NOMO-1 treated with DMSO at 0.1 percent for 48 hours (cell line): ENCODE measurements around the gene ADARB2.
"Not testable (repeated sequence)": the region's sequence is repeated elsewhere in the genome, so short reads cannot be mapped to it uniquely, and the experiment has no call there.

Experiments
- DNase-seq: peaks from one replicate; lab custom pipeline; 2025; ENCODE audit not compliant: unreplicated experiment; lab: John Stamatoyannopoulos, UW

Gene ADARB2

DNA sequence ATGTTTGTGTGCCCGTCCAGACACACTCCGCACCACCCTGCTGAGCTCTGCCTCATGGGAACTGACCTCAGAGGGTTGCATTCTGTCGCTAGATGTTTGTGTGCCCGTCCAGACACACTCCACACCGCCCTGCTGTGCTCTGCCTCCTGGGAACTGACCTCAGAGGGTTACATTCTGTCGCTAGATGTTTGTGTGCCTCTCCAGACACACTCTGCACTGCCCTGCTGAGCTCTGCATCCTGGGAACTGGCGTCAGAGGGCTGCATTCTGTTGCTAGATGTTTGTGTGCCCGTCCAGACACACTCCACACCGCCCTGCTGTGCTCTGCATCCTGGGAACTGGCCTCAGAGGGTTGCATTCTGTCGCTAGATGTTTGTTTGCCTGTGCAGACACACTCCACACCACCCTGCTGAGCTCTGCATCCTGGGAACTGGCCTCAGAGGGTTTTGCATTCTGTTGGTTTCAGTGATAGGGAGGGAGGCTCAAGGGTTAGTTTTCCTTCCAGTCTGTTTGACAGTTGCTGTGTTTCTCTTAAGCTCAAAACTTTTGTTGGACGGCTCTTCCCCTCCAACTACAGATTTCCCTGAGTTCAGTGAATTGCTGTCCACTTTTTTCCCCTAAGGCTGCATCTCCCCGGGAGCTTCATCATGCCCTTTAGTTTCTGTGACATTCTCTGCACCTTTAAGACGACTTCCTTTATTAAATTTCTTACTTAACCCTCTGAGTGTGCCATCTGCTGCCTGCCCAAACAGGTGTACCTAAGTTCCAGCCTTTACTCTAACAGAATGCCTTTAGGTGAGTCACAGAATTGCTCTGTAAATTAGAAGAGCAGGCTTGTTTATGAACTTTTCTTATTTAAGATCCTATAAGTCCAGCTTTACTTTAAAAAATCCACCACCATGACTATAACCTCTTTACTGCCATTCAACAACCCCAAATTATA lies 119.7 kb downstream of the ADARB2 start:
- DNase-seq, result not testable (repeated sequence)

DNA sequence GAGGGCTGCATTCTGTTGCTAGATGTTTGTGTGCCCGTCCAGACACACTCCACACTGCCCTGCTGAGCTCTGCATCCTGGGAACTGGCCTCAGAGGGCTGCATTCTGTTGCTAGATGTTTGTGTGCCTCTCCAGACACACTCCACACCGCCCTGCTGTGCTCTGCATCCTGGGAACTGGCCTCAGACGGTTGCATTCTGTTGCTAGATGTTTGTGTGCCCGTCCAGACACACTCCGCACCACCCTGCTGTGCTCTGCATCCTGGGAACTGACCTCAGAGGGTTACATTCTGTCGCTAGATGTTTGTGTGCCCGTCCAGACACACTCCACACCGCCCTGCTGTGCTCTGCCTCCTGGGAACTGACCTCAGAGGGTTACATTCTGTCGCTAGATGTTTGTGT lies 120.6 kb downstream of the ADARB2 start:
- DNase-seq, result not testable (repeated sequence)

DNA sequence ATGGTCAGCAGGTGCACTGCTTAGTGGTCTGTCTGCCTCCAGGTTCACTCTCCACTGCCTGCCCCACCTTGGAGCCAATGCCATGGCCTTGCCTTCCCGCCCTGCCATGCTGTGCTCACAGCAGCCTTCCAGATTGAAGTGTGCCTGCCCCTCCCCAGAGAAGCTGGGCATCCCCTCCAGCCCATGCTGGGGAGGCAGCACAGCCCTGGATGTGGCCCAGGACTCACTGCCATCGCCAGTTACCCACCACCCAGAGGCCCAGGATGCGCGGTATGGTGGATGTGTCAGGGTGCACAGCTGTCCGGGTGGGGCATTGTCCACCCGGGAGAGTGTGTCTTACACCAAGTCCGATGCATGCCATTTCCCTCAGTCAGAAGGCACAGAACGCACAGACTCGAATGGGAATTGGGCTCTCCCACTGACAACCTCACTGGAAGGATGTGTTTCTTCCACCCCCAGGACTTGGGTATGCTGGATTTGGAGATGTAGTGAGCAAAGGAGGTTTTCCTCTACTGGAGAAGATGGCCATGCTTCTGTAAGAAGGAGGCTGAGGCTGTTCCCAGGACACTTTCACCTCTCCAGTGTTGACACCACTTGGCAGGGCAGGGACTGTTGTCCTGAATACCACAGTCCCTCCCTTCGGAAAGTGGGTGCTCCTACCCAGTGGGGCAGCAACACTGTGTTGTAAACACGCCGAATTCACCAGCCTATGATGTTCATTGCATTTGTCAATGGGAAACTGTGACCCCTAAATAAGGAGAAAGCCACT lies 122.0 kb downstream of the ADARB2 start:
- no peak for DNase-seq

DNA sequence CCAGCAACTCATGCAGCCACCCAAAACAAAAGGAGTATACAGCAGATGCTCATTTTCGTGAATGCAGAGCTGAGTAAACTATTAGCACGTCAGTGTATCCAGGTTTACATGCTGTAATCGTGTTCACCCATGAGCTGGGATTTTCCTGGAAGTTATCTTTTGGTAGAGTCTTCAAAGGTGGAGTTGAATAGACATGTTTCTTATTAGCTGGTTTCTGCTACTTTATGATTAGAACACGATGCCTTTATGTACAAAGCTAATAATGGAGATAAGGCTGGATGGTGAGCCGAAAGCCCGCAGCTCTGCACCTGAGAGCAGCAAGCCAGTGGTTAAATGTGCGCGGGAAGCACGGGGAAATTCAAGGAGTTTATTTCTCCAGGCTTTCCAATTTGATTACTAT lies 123.8 kb downstream of the ADARB2 start:
- no peak for DNase-seq

DNA sequence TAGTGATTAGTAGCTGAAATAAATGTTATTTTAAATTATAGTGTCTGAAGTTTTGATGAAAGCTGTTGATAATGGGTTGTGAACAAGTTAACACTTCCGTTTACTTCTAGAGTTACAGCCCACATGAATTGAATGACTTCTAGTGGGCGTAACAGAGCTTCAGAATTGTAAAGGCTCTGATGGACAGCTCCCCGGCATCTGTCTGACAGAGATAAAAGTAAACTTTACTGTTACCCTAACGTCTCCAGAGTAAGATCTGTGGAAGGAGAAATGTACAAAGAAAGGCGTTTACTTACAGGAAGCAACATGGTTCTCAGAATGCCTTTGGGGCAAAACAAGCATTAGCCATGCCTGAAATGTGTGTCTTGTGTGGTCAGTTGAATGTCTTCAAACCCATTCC lies 124.4 kb downstream of the ADARB2 start:
- DNase-seq, result no peak

DNA sequence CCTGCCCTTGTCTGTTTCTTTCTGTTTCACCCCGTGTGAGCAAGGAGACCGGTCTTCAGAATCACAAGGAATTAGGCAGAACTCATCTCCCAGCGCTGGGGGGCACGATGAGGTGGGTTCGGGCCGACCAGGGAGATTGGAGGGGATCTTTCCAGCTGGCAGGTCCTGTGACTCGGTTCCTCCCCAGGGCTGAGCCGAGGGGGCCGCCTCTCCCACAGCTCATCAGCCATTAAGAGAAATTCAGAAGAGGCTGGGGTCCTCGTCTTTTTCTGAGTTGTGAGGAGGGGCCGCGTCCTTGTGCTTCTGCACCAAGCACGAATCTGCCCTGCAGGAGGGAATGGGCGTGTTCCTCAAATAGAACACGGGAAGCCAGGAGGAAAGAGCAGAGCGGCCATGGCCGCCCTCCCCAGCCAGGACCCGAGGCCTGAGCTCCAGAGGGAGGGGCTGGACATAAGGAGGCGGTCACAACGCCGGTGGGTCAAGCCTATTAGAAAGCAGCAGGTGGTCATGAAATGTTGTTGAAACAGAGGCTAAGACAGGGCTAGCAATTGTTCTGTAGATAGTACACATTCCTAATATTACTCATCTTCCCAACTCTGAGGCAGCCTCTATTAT lies 125.3 kb downstream of the ADARB2 start:
- no peak for DNase-seq

DNA sequence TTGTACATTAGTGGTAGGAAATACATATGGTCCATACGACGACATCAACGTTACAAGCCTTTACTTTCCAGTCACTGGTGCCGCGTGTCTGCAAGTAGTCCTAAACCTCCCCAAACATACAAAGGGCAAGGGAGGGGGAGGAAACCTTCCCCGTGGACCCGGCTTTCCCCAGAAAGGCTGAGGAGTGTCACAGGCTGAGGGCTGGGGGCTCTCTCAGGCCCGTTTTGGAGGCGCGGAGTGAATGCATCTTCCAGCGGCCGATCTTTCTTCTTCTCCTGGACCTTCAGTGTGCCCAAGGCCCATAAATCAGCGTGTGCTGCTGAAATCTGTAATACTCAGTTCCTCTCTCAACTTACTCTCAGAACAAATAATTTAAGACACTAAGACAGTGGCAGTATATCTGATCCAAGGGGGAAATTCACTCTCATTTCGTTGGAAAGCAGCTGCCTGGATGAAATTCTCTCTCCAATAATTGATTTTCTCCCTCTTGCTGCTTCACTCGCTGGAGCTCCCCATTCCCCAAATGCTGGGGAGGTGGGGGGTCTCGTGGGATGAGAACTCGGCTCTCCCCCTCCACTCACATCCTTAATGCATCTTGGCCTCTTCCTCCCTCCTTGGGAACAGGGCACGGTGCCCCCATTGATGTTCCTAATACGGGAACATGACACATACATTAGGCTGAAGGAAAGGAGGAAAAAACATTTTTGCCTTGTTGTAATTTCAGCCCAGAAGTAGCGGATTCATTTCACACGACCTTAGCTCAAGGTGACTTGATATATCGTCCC lies 126.1 kb downstream of the ADARB2 start:
- no peak for DNase-seq

DNA sequence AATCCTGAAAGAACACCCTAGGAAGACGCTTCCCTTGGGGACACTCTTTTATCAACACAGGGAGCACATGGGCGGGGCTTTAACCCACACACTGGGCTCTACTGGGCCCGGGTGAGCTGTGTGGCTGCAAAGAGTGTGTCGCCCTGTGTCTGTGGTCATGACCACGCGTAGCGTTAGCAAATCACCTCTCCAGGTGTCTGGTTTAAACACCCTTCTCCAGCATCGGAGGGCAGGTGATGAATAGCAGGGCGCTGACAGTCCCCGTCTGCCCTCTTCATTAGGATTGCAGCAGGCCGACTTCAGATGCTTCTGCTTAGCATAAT lies 127.7 kb downstream of the ADARB2 start:
- no peak for DNase-seq

DNA sequence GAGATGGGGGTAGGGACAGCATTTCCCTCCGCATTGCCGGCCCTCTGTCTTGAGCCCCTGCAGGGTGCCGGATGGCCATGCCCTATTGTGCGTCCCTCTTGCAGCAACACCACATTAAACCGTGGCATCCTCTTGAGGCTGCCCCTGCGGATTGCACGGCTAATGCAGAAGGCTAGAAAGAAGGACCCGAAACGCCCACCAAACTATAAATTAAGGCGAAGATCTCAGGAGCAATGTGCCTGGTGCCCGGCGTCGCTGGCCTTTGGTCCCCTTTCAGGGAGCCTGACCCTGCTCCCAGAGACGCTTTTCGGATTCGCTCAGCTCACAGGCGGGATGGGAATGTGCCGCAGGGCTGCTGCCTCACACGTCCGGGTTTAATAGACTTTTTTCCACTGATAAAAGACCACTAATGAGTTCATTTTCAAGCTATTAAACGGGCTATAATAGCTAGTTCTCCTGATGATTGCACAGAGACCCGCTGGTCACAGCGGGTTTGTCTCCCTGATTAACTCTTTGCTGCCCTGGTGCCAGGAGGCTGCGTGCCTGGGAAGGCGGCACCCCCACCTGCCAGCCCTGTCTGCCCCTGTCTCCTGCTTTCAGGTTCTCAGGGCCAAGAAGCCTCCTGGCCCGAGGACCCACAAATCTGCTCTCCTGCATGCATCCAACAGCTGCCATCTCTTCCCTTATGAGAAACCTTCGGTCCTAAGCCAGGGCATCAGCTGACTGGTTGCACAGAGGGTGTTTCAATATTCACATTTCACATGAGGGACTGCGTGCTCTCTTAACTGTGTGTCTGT lies 128.3 kb downstream of the ADARB2 start:
- DNase-seq, result no peak

DNA sequence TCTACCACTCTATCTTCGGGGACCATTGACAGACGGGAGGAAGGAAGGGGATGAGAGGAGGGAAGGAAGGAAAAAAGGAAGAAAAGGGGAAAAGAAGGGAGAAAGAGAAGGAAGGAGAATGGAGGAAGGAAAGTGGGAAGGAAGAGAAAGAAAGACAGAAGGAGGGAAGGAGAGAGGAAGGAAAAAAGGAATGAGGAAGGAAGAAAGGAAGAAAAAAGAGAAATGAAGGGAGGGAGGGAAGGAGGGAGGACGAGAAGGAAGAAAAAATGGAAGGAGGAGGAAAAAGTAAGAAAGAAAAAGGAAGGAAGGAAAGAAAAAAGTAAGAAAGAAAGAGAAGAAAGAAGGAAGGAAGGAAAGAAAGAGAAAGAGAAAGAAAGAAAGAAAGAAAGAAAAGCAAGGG lies 128.9 kb downstream of the ADARB2 start:
- DNase-seq, result no peak

DNA sequence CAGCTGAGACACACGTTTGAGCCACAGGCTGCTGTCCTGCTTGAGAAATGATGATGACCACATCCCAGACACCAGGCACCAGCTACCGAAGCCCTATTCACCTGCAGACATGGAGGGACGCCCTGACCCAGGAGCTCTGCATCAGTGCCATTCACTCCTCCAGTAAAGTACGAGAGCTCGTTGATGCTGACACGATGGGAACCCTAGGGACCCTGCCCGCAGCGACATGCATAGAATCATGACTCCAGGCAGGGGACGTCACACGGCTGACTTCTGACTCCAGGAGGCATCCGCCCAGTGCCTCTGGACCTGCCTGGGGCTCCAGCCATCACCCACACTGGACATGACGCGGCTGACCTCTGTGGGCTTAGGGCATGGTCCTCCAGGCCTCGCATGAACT lies 129.9 kb downstream of the ADARB2 start:
- no peak for DNase-seq

DNA sequence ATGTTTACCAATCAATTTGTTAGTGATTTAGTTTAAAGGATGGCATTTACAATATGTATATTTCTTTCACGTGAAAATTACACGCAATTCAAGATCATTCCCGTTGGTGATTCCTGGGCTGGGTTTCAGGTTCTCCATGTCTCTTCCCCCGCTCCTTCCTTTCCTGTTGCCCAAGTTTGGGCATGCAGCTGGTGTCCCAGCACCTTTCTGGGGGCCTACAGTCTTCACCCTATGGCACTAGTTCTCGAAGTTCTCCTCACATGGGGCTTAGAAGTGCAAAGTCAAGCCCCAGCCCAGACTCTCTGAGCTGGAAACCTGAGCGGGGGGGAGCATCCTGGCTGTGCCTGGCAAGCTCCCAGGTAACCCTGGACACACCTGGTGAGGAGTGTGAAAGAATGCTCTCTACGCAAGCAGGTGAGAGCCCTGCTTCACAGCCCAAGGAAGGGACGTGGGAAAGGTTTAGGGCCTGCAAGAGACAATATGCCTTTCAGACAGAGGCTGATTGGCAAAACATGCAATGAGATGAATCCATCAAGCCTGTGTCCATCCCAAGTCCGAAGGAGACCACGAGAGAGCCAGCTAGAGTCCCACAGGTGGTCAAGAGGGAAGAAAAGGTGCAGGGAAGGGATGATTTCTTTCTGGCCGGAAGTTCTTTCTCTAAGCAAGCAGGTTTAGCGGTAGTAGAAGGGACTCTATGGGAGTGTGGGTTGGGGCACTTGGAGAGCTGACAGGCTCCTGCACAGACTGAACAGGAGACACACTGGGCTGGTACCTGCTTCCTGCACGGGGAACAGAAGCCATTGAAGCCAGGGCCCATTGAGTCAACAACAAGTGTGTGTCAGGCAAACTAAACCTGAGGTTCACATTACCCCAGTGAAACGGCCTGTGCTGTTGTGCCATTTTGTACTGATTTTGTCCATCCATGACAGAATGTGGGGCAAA lies 131.1 kb downstream of the ADARB2 start:
- no peak for DNase-seq

DNA sequence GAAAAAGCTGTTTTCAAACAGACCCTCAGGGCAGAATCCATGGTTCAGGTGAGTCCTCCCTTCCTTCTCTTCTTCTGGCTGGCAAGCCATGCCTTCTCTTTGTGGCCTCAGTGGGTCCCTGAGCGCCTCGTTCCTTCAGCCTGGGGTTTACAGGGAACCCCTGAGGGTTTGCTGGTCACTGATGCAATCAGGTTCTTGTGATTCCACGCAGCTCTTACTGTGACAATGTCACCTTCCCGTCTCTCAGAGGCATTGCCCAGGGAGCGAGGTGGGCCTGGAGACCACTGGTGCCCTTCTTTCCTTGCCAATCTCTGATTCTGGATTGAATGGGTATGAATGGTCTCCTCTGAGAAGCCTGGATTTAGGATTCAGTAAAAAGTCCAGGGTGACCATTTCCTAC lies 132.2 kb downstream of the ADARB2 start:
- no peak for DNase-seq

DNA sequence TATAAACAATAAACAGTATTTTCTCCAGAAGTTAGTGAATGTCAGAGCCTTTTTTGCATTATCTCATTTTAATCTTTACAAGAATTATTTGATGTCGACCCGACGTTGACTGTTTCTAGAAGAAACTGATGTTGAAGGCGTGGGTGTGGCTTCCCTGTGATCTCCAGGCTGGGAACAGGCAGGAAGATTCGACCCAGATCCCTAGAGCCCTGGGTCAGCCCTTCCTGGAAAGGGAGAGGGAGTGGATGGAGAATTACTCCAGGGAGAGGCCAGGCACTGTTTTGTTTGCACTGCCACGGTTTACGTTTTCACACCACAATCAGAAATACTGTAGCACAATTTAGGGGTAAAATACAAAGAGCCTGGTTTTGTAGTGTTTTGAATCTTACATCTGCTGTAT lies 133.1 kb downstream of the ADARB2 start:
- no peak for DNase-seq

DNA sequence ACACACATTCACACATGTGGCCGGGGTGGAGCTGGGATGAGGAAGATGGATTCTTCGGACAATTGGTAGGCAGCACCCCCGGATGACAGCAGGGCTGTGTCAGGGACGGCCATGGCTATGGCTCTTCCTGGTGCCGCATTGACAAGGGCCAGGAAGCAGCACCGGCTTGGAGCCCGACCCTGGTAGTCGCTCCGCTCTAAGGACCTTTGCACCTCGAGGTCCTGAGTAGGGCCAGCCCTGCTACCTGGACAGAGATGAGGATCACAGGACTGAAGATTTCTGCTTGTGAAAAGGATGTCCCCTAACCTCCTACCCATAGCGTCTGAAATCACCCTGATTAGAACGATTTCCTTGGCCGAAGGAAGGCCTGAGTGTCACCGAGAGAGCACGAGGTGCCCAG lies 134.1 kb downstream of the ADARB2 start:
- DNase-seq, result no peak

DNA sequence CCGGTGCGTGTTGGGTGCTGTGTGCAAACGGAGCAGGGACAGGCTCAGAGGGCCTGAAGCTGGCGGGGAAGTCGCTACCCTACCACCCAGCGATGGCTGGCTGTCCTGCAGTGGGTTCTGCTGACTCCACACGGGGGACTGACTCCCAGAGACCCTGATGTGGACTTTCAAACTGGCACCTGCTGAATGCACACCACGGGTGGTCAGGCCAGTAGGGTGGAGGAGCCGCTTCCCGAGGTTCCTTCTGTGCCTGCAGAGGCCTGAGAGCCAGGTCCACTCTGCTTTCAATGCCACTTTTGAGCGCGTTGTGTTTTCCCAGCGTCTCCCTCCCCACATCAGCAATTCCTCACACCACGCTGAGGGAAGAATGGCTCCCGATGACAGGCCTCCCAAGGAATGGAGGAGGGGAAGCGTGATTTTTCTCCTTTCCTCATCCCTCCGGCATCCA lies 135.3 kb downstream of the ADARB2 start:
- no peak for DNase-seq

DNA sequence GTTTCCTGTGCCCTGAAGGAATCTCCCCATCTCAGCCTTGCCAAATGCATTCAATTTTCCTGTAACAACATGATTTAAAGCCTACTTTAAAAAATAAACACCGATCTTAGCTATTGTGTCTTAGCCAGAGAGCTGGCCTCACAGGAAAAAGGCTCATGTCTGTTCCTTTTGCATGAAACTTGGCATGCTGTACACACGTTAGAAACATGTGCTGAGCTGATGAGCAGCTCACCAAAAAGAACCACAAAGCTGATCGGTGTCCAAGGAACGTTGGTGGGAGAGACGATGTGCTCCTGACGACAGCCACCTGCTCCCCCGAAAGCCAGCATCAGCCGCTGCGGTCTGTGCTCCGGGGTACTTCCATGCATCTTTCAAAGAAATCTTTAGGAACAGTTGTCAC lies 135.9 kb downstream of the ADARB2 start:
- no peak for DNase-seq

DNA sequence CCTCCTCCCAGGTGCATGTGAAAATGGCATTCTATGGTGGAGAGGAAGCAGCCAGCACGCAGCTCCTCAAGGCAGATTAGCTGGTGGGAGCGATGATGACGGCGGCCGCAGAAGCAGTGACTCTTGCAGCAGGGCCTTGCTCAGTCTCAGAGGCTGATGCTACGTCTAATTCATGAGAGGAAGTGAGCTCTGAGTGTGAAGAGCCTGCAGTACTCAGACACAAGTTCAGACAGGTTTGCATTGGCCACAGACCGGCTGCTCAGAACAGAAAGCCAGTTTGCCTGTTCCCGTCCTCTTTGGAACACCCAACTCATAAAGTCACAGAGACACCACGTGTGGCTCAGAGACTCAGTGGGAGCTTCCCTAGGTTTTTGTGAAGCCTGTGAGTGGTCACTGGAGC lies 136.5 kb downstream of the ADARB2 start:
- no peak for DNase-seq
